GM18951 (cell line): ENCODE results near the gene C19orf18.

Experiments
- POLR2A ChIP-seq: IDR thresholded peaks from 4 replicates; pipeline ENCODE4 v1.6.1; 2011; ENCODE audit warnings: mild to moderate bottlenecking; ENCODE audit not compliant: insufficient read length, insufficient read depth; ENCODE audit errors: extremely low read depth
- in situ Hi-C: fragments of 300-500 bp; cut with MboI; formaldehyde crosslinking; loops from one replicate; pipeline ENCODE4 v1.12.0; 2022; ENCODE audit warnings: low sequenced_read_pairs, mixed read lengths, inconsistent platforms; ENCODE audit not compliant: unreplicated experiment

C19orf18 gene

GRCh38 chr19:58000677-58001076 lies 26.3 kb upstream of the C19orf18 start:
- in situ Hi-C loops, result no loop called here
- no peak for TF ChIP-seq POLR2A

DNA sequence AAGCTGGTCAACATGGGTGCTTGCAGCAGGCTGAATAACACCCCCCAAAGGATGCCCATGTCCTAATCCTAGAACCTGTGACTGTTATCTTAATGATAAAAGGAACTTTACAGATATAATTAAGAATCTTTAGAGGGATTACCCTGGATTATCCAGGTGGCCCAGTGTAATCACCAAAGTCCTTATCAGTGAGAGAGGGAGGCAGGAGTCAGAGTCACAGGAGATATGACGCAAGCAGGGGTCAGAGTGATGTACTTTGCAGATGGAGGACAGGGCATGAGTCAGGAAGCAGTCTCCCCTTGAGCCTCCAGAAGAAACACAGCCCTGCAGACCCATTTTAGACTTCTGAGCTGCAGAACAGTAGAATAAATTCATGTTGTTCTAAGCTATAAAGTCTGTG lies 18.5 kb upstream of the C19orf18 start:
- in situ Hi-C loops, result no loop called here
- TF ChIP-seq POLR2A, result no peak

DNA sequence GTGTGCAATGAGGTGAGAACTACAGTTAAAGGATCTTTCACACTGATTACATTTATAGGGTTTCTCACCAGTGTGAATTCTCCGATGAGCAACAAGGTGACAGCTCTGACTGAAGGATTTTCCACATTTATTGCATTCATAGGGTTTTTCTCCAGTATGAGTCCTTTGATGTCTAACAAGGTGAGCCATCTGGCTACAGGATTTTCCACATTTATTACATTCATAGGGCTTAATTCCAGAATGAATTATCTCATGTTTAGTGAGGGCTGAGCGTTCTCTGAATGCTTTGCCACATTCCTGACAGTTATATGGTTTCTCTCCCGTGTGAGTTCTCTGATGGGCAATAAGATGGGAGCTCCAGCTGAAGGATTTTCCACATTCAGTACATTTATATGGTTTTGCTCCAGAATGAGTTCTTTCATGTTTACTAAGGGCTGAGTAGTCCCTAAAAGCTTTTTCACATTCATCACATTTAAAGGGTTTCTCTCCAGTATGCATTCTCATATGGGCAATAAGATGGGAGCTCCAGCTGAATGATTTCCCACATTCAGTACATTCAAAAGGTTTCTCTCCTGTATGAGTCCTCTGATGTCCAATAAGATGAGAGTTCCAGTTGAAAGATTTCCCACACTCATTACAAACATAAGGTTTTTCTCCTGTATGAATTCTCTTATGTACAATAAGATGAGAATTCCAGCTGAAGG lies 4.4 kb upstream of the C19orf18 start:
- in situ Hi-C loops, result no loop called here
- no peak for TF ChIP-seq POLR2A

DNA sequence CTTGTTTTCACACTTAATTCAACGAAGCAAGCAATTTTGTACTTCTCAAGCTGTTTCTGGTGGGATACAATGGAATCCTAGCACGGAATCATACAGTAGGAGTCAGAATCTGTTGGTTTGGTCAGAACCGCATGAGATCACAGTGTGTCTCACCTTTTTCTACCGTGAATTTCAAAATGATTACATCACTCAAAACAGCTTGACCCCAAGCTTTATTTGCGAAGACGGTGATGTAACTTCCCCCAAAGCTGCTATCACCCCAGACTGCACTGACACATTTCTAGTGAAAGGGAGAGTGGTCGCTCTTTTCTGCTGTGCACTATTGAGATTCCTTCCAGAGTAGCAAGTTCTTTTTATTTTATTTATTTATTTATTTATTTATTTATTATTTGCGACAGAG lies 9.6 kb downstream of the C19orf18 start:
- no peak for TF ChIP-seq POLR2A
- in situ Hi-C loops, result no loop called here

DNA sequence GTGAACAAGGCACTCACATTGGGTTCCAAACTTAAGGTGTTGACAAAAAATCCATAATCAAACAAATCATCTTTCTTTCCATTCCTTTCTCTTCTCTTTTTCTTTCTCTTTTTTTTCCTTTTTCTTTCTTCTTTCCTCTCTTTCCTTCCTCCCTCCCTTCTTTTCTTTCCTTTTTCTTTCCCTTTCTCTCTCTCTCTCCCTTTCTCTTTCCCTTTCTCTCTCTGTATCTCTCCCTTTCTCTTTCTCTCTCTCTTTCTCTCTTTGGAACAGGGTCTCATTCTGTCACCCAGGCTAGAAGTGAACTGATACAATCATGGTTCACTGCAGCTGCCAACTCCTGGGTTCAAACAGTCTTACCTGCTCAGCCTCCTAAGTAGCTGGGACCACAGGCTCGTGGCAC lies 12.5 kb downstream of the C19orf18 start:
- in situ Hi-C loops, result no loop called here
- TF ChIP-seq POLR2A, result no peak

DNA sequence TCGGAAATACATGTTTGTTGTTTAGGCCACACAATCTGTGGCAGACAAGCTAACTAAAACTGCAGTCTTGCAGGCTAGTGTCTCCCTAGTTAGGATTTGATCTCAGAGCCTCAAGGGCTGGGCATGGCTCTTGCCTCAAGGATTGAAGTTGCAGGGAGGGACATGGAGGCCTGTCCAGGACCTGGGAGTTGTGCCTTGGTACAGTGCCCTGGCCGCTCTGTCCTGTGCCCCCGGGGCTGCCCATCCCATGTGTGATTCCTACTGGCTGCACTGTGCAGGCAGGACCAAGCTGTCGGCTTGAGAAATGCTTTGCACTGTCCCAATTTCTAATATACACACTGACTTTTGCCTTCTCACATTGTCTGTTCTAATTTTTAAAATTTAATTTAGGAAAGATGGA lies 19.3 kb downstream of the C19orf18 start:
- in situ Hi-C loops, result no loop called here

DNA sequence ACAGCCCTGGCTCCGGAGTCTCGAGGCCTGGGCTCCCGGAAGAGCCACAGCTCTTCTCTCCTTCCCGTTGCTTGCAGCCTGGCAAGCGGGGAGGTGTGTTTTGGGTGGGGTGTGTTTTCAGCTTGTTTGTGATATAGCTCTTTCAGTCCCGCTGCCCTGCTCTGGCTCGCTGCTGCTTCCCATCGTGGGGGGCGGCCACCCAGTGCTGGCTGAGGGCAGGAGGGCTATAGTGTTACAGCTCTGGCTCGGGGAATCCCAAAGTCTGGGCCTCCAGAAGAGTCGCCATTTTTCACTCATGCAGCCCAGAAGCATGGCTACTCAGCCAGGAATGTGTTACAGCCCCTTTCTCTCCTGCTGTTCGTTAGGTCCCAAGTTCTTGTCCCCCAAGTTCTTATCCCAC lies 24.6 kb downstream of the C19orf18 start:
- no peak for TF ChIP-seq POLR2A
- in situ Hi-C loops, result no loop called here

More for the DNA sequence above, 19.3 kb downstream of the C19orf18 start:
- TF ChIP-seq POLR2A, result no peak

GRCh38 chr19:57949296-57949695 lies 25.0 kb downstream of the C19orf18 start:
- in situ Hi-C loops, result no loop called here
- TF ChIP-seq POLR2A, result no peak

- in situ Hi-C loops, result no loop called here
- TF ChIP-seq POLR2A, result peak; percentile 63
Observed at GRCh38 chr19:57947419-57948134, 26.8 kb downstream of the C19orf18 start, which contains the start of gene ZNF256. TSS of gene ZNF256 (minus strand) at chr19:57947706. CDS start at chr19:57947474, 232 bp downstream.

- TF ChIP-seq POLR2A, result no peak
- in situ Hi-C loops, result no loop called here
Observed at GRCh38 chr19:57947088-57947418, 27.3 kb downstream of the C19orf18 start.

GRCh38 chr19:57946316-57946715 lies 28.0 kb downstream of the C19orf18 start:
- in situ Hi-C loops, result no loop called here
- TF ChIP-seq POLR2A, result no peak

GRCh38 chr19:57941593-57941992 lies 32.7 kb downstream of the C19orf18 start:
- TF ChIP-seq POLR2A, result no peak
- in situ Hi-C loops, result no loop called here

- no peak for TF ChIP-seq POLR2A
- in situ Hi-C loops, result no loop called here
Observed at GRCh38 chr19:57935731-57936130, 38.6 kb downstream of the C19orf18 start.
